ENCODE measurements around the gene MZT2B.
A peak's percentile ranks its signal among the peaks of the same experiment; 100 is the strongest.
"Not testable (repeated sequence)": the region's sequence is repeated elsewhere in the genome, so short reads cannot be mapped to it uniquely, and the experiment has no call there.

The MZT2B gene

GRCh38 chr2:130181880-130182682 lies at the start of gene MZT2B:
Gene MZT2B (plus strand): TSS chr2:130182262. CDS start chr2:130182283, 21 bp downstream.
- peak; percentile 92 for DNase-seq

GRCh38 chr2:130135692-130136541 lies 46.1 kb upstream of the MZT2B start:
- no peak for DNase-seq

- DNase-seq = not testable (repeated sequence)
Observed at GRCh38 chr2:130136546-130136945, 45.5 kb upstream of the MZT2B start.

- DNase-seq = not testable (repeated sequence)
Observed at GRCh38 chr2:130137118-130137517, 44.9 kb upstream of the MZT2B start.

DNA sequence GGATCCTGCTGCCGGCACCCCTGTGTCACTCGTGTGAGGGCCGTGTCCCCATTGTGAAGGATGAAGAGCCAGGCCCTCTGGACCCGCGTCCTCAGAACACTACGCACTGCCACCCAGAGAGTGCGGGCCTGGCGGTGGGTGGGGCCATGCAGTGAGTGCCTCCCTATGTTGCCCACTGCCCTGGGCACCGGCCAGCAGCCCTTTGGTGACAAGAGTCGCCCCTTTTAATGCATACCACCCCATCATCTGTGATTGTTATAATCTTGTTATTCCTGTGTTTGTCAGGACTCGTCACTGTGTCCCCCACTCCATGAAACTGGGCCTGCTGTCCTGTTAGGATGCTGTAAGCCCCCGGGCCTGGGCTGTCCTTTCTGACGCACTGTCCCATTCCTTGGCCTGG lies 43.7 kb upstream of the MZT2B start:
- DNase-seq = not testable (repeated sequence)

- not testable (repeated sequence) for DNase-seq
Observed at GRCh38 chr2:130138841-130139251, 43.2 kb upstream of the MZT2B start.

DNA sequence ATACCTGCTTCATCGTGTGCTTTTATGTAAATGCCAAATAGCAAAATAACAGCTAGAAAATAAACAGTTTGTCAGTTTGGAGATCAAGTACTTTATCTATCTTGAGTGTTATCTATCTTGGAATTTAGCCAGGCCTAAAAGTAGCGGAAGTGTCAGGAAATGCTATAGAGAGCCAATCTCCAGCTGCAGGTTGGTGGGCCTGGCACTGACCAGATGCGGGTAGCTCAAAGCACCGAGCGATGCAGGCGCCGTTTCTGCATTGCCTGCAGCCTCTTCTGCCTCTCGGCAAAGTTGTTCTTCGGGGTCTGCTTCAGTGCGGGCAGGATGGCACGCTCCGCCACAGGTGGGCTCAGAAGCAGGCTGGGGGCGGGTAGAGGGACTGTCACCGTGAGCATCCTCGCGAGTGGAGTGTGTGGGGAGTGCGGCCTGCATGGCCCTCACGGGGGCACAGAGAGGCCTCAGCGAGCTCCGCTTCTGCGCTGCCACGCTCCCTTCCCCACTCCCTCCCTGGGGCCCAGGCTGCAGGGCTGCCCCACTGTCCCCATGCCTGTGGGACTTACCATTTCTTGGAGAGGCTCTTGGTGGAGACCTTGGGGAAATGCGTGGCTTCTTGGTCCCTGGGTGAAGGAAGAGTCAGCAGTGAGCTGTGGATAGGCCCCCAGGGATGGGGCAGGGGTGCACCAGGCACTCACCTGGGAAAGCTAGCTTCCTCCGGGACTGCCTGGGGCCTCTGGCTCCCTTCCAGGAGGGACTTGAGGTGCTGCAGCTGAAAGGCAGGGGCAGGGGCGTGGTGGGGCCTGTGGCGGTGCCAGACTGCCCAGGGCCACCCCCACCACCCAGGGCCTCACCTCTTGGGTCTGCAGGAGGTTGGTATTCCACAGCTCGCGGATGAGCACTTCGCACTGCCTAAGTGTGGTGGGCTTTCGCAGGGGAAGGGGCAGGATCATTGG lies 42.5 kb upstream of the MZT2B start:
- not testable (repeated sequence) for DNase-seq

DNA sequence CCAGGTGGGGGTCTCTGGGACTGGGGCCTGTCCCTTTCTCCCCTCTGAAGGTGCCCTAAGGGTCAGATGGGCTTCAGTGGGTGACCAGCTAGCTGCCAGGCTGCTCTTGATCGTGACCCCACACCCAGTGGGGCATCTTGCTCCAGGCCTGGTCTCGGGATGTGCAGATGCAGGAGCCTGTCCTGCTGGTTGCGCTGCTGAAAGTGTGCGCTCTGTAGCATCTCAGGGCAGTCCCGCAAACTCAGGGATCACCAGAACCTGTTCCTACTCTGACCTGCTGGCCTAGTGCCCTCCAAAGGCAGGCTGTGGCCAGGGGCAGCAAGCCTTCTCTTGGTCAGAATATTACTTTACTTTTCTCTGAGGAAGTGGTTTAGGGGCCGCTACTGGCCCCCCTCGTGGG lies 41.5 kb upstream of the MZT2B start:
- not testable (repeated sequence) for DNase-seq

GRCh38 chr2:130141002-130141401 lies 41.1 kb upstream of the MZT2B start:
- not testable (repeated sequence) for DNase-seq

GRCh38 chr2:130141645-130142370 lies 40.3 kb upstream of the MZT2B start:
- DNase-seq = not testable (repeated sequence)

DNA sequence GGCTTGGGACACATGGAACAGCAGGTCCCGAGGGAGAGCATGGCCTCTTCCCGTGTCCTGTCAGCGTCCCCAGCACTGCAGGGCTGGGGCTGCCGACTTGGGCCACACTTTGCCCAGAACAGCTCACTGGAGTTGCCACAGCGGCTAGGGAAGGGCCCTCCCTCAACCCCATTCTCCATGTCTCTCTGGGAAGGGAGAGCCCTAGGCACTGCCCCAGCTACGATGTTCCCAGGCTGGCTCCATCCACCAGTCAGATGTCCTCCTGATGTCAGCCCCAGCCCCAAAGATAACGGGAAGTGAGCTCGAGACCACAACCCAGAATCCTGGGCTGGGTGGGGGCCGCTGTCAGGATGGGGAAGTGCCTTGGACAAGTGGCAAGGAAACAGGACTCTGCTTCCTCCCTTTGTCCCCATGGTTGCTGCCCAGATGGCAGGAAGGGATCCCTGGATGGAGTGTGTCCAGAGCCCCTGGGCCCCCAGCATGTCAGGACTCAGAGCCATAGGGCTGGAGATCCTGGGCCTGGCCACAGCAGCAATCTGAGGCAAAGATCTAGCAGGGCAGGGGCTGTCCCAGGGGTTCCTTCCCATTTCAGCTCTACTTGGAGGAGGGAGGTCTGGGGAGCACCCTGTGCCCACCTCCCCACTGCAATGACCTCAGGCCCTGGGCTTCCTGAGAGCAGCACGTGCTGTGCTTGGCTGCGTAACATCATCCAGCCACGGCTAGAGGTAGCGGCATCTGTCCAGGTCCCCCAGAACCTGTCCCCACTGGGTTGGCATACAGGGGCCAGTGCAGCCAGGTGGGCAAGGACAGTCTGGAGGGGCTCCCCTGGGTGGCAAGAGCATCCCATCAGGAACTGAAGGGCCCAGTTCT lies 39.4 kb upstream of the MZT2B start:
- DNase-seq = not testable (repeated sequence)

DNA sequence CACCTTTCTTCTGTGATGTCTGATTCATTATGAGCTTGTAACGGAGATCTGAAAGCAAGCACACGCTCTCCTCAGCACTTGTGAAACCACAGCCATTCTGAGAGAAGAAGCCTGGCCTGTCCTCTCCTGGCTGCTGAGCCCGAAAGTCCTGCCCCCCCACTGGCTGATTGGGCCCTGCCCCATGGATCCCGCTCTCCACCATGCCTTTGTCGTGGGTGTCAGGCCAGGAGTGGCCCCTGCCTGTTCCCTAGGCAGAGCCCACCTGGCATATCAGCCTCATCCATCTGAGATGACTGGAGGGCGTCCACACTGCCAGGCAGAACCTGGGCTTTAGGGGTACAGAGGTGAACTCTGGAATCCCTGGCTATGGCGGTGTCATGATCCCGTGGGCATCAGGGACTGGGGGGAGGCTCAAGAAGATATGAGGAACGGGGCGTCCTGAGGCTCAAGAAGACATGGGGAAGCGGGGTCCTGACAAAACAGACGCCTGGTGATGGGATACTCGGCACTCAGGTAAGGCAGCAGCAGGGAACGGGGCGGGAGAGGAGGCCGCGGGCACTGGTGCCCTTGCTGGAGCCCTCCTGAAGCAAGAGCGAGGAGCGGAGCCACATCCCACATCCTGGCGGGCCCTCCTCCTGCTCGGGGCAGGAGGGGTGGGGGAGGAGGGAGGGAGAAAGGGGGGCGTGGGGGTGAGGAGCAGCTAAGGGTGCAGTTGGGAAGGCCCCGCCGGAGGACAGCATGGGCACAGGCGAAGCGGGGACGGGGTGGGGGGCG lies 38.6 kb upstream of the MZT2B start:
- DNase-seq = not testable (repeated sequence)

DNA sequence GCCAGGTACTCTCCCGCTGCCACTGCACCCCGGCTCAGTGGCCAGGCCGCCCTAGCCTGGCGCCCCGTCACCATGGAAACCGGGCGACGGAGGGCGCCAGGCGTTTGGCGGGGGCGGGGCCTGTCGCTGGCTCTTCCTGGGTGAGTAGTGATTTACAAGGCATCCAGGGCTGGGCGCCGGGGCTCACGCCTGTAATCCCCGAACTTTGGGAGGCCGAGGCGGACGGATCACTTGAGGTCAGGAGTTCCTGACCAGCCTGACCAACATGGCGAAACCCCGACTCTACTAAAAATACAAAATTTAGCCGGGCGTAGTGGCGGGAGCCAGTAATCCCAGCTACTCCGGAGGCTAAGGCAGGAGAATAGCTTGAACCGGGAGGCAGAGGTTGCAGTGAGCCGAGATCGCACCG lies 37.1 kb upstream of the MZT2B start, which contains the start of gene CCDC74B:
CCDC74B (minus strand) TSS at position 107 of the 409 bp plus-strand sequence. CDS start 116 bp downstream, outside the sequence.
- DNase-seq = peak; percentile 50

GRCh38 chr2:130148515-130148914 lies 33.5 kb upstream of the MZT2B start:
- not testable (repeated sequence) for DNase-seq

DNA sequence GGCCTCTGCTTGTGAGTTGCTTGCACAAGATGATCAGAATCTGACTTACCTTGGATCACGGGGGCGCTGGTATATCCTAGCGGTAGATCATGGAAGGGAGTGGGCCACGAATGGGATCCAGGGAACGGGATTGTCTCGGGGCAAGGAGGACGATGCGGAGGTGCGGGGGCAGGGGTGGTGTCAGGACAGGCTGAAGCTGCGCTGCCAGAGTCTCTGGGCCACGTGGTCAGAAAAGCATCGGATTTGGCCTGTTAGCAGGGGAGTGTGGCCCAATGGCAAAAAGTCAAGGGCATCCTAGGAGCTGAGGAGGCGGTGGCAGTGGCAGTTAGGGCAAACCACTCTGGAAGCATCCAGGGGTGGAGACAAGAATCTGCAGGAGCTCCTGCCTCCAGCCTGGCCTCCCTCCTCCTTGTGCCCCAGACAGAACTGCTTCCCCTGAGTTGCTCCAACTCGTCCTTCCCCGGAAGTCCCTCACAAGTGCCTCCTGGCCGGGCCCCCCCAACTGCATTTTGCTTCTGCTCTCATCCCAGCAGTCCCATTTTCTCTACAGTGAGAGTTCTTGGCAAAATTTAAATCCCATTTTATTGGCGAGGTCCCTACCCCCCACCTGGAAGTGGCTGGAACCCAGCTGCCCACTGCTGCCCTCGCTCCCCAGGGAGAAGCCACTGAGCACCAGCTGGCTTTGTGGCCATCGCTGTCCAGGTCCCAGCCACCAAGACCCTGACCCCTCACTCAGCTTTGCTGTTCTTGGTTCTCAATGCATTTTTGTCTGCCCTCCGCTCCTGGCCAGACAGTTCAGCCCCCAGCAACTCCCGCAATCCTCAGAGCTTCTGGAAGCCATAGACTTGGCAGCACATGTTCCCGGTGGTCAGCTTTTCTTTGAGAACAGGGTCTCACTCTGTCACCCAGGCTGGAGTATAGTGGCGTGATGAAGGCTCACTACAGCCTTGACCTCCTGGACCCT lies 31.6 kb upstream of the MZT2B start:
- DNase-seq = no peak

- not testable (repeated sequence) for DNase-seq
Observed at GRCh38 chr2:130151145-130151512, 30.9 kb upstream of the MZT2B start.

- not testable (repeated sequence) for DNase-seq
Observed at GRCh38 chr2:130152136-130152815, 29.8 kb upstream of the MZT2B start.
